Ovary (tissue), 3 donors: ENCODE measurements around the gene IKZF3.

Source experiments
- POLR2A ChIP-seq: fragments of 450-650 bp; IDR thresholded peaks from one replicate; pipeline ENCODE4 v1.6.1; 2017; ENCODE audit warnings: antibody characterized with exemption, mild to moderate bottlenecking, moderate library complexity
- TF ChIP-seq, protein P1 (sequence below), 3 donors: fragments of 450-650 bp in 2 of 3; fragments of 200-600 bp in 1 of 3; IDR thresholded peaks; one replicate each; pipeline versions ENCODE4 v1.5.1 to v1.8.0; 2016 to 2022; ENCODE audit warnings: antibody characterized with exemption in 3 of 3, mild to moderate bottlenecking in 1 of 3
- donor health status: DM: no; HTN: no; CAD: no.

DNA sequence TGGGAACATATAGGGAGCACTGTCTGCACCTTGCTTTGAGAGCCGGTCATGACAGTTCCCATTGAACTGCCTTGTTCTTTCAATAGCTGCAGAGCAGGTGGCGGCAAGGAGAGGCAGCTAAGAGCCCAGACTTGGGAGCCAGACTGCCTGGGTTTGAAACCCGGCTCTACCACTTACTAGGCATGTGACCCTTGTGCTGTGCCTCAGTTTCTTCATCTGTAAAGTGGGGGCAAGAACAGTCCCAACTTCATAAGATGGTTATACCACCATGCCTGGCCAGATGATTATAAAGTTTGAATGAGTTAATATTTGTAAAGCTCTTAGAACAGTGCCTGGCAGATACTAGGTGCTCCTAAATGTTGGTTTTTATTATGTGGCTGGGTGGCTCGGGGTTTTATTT is 149.9 kb downstream of the IKZF3 start:
- TF ChIP-seq POLR2A: no peak
- TF ChIP-seq, protein P1, sequence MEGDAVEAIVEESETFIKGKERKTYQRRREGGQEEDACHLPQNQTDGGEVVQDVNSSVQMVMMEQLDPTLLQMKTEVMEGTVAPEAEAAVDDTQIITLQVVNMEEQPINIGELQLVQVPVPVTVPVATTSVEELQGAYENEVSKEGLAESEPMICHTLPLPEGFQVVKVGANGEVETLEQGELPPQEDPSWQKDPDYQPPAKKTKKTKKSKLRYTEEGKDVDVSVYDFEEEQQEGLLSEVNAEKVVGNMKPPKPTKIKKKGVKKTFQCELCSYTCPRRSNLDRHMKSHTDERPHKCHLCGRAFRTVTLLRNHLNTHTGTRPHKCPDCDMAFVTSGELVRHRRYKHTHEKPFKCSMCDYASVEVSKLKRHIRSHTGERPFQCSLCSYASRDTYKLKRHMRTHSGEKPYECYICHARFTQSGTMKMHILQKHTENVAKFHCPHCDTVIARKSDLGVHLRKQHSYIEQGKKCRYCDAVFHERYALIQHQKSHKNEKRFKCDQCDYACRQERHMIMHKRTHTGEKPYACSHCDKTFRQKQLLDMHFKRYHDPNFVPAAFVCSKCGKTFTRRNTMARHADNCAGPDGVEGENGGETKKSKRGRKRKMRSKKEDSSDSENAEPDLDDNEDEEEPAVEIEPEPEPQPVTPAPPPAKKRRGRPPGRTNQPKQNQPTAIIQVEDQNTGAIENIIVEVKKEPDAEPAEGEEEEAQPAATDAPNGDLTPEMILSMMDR (IDR thresholded peaks at IDR 0.05): no peak
